Urinary bladder (tissue), 4 donors: ENCODE data around the gene APOL2. TPM values are rescaled to one million over a fixed set of nuclear protein-coding genes. Genes with fewer than 3 reads are reported as not detected.
"Not testable (repeated sequence)": the region's sequence is repeated elsewhere in the genome, so short reads cannot be mapped to it uniquely, and the experiment has no call there.

Experiments
- DNase-seq: peaks from one replicate; pipeline ENCODE4 v3.0.0-alpha.2; 2015; ENCODE audit errors: extremely low spot score
- H3K27ac ChIP-seq: one replicate; pipeline ENCODE4 v1.5.1; 2013; ENCODE audit warnings: low read depth, mild to moderate bottlenecking, moderate library complexity
- H3K36me3 ChIP-seq: one replicate; pipeline ENCODE4 v1.6.1; 2013; ENCODE audit warnings: mild to moderate bottlenecking, moderate library complexity; ENCODE audit not compliant: insufficient read depth
- H3K4me1 ChIP-seq: one replicate; pipeline ENCODE4 v1.6.1; 2013; ENCODE audit warnings: mild to moderate bottlenecking, moderate library complexity; ENCODE audit not compliant: insufficient read depth
- H3K4me3 ChIP-seq: one replicate; pipeline ENCODE4 v1.5.1; 2013; ENCODE audit warnings: low read depth, low read length
- WGBS: extraction: QIAGEN DNeasy Blood & Tissue Kit; methylation state at CpG from one replicate; pipeline ENCODE4 v1.1.7; 2013; 5-methylcytosine and 5-hydroxymethylcytosine counted together
- polyA plus RNA-seq: library from polyadenylated mRNA; stranded (reverse); fragments of 200-250 nt; gene quantifications from one replicate; pipeline ENCODE4 v1.2.3, GENCODE V29; 2013
- total RNA-seq: library from RNA; depleted of rRNA; stranded (reverse); fragments of >200 nt; gene quantifications from one replicate; pipeline ENCODE4 v1.2.3, GENCODE V29; 2014
- donor health status: healthy with polysubstance abuse.
- donor health status: healthy.

APOL2 gene
- total and polyA plus RNA-seq, 2 donors: 35.5 to 46.1 TPM

- Histone ChIP-seq H3K36me3 (no peaks in the 10 kb centered on the region), H3K4me1 (no peaks in the 10 kb centered on the region), H3K4me3 (no peak overlapping the region), H3K27ac (no peak overlapping the region)
- DNase-seq: no peak
- 75% methylated on average over 5 of the region's 5 CpGs for WGBS
These were observed 5.4 kb upstream of the APOL2 start for GRCh38 chr22:36244522-36245391.

DNA sequence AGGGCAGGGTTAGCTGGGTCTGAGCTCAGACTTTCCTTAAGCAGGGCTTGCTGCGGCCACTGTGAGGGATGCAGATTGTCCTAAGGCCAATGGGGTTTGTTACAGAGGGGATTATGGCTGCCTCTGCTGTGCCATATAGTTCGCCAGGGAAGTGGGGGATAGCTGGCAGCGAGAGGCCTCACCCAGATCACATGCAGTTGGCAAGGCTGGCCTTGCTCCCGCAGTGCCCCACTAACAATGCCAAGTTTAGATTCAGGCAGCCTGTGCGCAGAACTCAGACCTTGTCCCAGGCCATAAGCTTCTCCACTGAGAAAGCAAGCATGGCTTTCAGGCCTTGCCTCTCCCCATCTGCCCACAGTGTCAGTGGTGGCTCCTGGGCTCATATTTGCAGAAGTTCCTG lies 4.7 kb upstream of the APOL2 start:
- Histone ChIP-seq H3K4me1 (no peaks in the 10 kb centered on the region), H3K4me3 (no peak overlapping the region), H3K27ac (no peak overlapping the region), H3K36me3 (no peaks in the 10 kb centered on the region)
- 77% methylated on average over 5 of the region's 5 CpGs for WGBS
- DNase-seq: no peak

DNA sequence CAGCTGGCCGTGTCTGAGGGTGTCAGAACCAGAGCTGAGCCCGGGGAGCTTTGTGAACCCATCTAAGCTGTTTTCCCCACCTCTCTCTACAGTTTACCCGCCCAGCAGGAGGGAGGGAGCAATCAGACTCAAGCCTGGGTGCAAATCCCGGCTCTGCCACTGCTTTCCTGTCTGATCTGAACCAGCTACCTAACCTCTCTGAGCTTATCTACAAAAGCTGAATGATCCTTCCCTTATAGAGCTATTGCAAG lies 252 bp downstream of the APOL2 start:
- DNase-seq: no peak
- Histone ChIP-seq H3K27ac (peak overlapping the region; percentile 88), H3K4me1 (peaks cover 2% of the 10 kb centered on the region), H3K4me3 (peak overlapping the region; percentile 50), H3K36me3 (no peaks in the 10 kb centered on the region)
- 1% methylated on average over 4 of the region's 4 CpGs for WGBS

- peaks cover 2% of the 10 kb centered on the region for H3K4me1 ChIP-seq
- no peak for DNase-seq
These were observed 766 bp downstream of the APOL2 start for GRCh38 chr22:36238373-36239149.

DNA sequence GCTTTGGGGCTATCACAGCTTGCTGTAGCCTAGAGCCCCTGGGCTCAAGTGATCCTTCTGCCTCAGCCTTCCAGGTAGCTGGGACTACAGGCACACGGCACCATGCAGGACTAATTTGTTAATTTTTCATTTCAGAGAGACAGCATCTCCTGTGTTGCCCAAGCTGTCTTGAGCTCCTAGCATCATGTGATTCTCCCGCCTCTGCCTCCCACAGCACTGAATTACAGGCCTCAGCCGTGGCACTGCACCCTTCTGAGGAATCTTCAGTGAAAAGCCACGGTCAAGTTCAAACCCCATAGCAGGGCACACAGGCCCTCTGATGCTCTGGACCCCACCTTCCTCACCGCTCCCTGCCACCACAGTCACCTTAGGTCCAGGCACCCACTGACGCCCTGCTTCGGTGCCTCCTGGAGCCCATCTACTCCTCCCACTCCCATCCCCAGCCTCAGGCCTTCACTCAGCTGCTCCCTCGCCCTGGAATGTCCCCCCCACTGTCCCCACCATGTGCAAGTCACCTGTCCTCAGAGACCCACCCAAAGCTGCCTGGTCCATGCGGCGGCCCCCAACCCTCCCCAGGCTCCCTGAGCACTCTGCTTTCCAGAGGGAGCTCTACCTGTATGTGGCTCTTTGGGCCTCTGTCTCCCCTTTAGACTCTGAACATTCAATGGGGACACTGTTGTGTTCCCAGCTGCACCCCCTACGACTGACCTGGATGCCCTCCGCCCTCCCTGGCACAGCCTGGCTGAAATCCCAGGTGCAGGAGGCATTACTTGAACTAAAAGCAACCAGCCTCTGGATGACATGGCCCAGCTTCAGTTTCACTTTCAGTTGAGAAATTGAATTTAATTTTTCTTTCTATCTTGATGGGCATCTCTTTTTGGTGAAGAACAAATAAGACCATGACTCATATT lies 1.6 kb downstream of the APOL2 start:
- Histone ChIP-seq H3K27ac (peak overlapping the region; percentile 32), H3K4me1 (peaks cover 2% of the 10 kb centered on the region), H3K4me3 (peak overlapping the region; percentile 7), H3K36me3 (peaks cover under 1% of the 10 kb centered on the region)
- no peak for DNase-seq
- WGBS: 64% methylated on average over 12 of the region's 12 CpGs

More at GRCh38 chr22:36238373-36239149, 766 bp downstream of the APOL2 start:
- Histone ChIP-seq H3K4me3 (peak overlapping the region; percentile 50), H3K36me3 (no peaks in the 10 kb centered on the region), H3K27ac (peak overlapping the region; percentile 88)
- WGBS: 5% methylated on average over 5 of the region's 5 CpGs

DNA sequence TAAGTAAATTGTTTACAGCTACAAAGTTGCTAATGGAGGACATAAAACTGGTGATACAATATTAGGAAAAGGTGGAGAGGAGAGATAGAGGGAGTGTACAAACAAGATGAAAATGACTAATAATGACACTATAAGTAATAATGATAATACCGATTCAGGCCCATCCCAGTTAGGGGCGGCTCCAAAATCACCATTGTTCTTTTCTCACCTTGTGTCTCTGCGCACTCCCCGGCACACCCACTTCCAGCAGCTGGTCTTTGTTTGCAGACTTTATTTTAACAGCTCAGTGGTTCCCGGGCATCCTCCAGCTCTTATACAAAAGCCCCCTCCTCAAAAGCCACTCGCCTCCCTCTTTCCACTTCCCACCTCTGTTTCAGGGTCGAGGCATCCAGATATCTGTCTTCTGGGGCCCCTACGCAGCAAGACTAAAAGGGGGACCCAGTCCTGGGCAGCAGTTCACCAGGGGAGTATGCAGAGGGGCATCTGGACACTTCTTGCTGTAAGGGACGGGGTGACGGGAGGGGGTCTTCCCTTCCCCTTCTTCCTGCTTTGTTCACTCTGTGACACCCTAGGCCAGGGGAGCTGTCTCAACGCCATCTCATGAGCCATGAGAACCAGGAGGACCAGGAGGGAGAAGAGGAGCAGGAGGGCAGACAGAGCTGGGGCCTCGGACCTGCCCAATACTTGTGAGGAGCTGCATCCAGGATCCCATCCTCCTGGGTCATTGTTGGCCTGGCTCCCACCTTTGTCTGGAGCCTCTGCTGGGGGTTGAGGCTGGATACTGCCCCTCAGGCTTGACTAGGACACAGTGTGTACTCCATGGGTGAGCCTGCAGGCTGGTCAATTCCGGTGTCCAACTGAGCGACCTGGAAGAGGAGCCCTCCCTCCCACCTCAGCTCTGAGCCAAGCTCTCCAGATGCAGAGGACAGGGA lies 2.7 kb downstream of the APOL2 start:
- no peak for DNase-seq
- no peak overlapping the region for H3K27ac ChIP-seq
- peaks cover 3% of the 10 kb centered on the region for H3K36me3 ChIP-seq
- no peak overlapping the region for H3K4me3 ChIP-seq
- 84% methylated on average over 14 of the region's 14 CpGs for WGBS
- peaks cover 2% of the 10 kb centered on the region for H3K4me1 ChIP-seq

DNA sequence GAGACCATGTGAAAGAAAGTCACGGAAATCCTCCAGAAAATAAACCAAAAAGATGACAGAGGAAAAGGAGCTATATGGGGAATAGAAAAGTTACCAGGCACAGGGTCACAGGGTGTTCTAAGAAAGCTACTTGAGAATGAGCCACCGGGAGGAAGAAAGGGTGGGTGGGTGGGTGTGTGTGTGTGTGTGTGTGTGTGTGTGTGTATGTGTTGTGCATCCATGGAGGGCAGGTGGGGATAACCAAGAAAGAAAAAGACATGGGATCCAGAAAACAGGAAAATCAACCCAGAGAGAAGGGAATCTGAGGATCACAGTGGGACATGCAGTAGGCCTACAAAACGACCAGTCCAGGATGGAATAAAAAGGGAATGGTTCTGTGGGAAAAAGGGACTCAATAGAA lies 3.7 kb downstream of the APOL2 start:
- Histone ChIP-seq H3K36me3 (peaks cover 3% of the 10 kb centered on the region), H3K4me1 (peaks cover 2% of the 10 kb centered on the region), H3K4me3 (no peak overlapping the region), H3K27ac (no peak overlapping the region)
- no peak for DNase-seq
- WGBS: 82% methylated on average over 3 of the region's 3 CpGs

DNA sequence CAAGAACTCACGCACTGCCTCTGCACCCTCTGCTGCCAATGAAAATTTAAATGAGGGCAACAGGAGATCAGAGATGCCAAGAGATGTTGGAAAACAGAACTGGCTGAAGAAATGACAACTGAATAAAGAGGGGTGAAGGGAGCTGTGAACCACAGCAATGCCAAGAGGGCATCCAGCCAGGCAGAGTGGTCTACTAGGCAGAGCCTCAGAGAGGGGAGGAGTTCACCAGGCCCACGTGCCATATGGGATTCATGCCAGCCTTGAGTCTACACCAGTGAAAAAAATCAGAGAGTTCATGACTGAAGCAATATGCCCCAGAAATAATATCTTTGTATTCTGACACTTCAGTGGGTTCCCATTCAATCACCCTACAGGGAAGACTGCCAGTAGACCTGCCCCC lies 4.4 kb downstream of the APOL2 start:
- no peak for DNase-seq
- H3K4me3 ChIP-seq: no peak overlapping the region
- H3K27ac ChIP-seq: no peak overlapping the region
- peaks cover 3% of the 10 kb centered on the region for H3K36me3 ChIP-seq
- 60% methylated on average over 2 of the region's 2 CpGs for WGBS
- peaks cover 2% of the 10 kb centered on the region for H3K4me1 ChIP-seq

- 45% methylated on average over 2 of the region's 2 CpGs for WGBS
- Histone ChIP-seq H3K4me3 (no peak overlapping the region), H3K27ac (no peak overlapping the region), H3K4me1 (peaks cover 2% of the 10 kb centered on the region), H3K36me3 (peaks cover 3% of the 10 kb centered on the region)
- no peak for DNase-seq
These were observed 5.1 kb downstream of the APOL2 start for GRCh38 chr22:36234213-36234612.

- 82% methylated on average over 7 of the region's 7 CpGs for WGBS
- Histone ChIP-seq H3K4me3 (no peak overlapping the region), H3K4me1 (peaks cover 2% of the 10 kb centered on the region), H3K36me3 (peaks cover 3% of the 10 kb centered on the region), H3K27ac (no peak overlapping the region)
- no peak for DNase-seq
These were observed 5.5 kb downstream of the APOL2 start for GRCh38 chr22:36233796-36234195.

GRCh38 chr22:36232715-36233401 lies 6.5 kb downstream of the APOL2 start:
- no peak for DNase-seq
- Histone ChIP-seq H3K4me3 (no peak overlapping the region), H3K36me3 (peaks cover 3% of the 10 kb centered on the region), H3K4me1 (peaks cover 2% of the 10 kb centered on the region), H3K27ac (no peak overlapping the region)
- WGBS: 81% methylated on average over 13 of the region's 13 CpGs

- H3K36me3 ChIP-seq, H3K27ac ChIP-seq: not testable (repeated sequence)
These were observed 8.3 kb downstream of the APOL2 start for GRCh38 chr22:36231051-36231450.

More at GRCh38 chr22:36231051-36231450, 8.3 kb downstream of the APOL2 start:
- not testable (repeated sequence) for H3K4me3 ChIP-seq, H3K4me1 ChIP-seq, DNase-seq
- WGBS: 69% methylated on average over 5 of the region's 5 CpGs
